ENCODE data around the gene NEXN. TPM values are rescaled to one million over a fixed set of nuclear protein-coding genes. Genes with fewer than 3 reads are reported as not detected.

NEXN gene
- polyA plus RNA-seq, 1 experiment: 7.8 TPM

DNA sequence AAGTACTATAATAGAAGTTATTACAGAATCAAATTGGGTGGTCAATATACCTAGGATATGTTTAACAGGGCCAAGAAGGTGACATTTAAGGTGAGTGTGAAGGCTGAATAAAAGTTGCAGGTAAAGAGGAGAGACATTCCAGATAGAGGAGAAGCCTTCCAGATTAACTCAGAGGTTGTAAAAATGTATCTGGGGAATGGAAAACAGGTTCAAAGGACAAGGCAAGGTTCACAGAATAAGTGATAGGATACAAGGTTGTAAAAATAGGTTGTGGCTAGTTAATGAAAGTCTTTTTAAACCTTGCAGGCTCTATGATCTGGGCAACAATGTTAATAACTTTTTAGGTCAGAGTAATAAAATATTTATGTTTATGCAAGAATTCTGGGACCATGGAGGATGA, 50.2 kb downstream of the NEXN start:
- TF ChIP-seq, protein P1, sequence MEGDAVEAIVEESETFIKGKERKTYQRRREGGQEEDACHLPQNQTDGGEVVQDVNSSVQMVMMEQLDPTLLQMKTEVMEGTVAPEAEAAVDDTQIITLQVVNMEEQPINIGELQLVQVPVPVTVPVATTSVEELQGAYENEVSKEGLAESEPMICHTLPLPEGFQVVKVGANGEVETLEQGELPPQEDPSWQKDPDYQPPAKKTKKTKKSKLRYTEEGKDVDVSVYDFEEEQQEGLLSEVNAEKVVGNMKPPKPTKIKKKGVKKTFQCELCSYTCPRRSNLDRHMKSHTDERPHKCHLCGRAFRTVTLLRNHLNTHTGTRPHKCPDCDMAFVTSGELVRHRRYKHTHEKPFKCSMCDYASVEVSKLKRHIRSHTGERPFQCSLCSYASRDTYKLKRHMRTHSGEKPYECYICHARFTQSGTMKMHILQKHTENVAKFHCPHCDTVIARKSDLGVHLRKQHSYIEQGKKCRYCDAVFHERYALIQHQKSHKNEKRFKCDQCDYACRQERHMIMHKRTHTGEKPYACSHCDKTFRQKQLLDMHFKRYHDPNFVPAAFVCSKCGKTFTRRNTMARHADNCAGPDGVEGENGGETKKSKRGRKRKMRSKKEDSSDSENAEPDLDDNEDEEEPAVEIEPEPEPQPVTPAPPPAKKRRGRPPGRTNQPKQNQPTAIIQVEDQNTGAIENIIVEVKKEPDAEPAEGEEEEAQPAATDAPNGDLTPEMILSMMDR (IDR thresholded peaks at IDR 0.05; ENCODE audit: insufficient read depth, low read depth, low read length): no peak
- Histone ChIP-seq H3K4me3 (ENCODE audit: low read depth, low read length) (no peak overlapping the region), H3K36me3 (ENCODE audit: control insufficient read depth, insufficient read depth, low read length) (peaks cover 10% of the 10 kb centered on the region), H3K27me3 (ENCODE audit: control insufficient read depth, insufficient read depth, low read length) (no peaks in the 10 kb centered on the region)
- CTCF ChIA-PET: no interaction called here
- POLR2A ChIA-PET: no interaction called here
- no peak for DNase-seq (ENCODE audit: low read depth)

DNA sequence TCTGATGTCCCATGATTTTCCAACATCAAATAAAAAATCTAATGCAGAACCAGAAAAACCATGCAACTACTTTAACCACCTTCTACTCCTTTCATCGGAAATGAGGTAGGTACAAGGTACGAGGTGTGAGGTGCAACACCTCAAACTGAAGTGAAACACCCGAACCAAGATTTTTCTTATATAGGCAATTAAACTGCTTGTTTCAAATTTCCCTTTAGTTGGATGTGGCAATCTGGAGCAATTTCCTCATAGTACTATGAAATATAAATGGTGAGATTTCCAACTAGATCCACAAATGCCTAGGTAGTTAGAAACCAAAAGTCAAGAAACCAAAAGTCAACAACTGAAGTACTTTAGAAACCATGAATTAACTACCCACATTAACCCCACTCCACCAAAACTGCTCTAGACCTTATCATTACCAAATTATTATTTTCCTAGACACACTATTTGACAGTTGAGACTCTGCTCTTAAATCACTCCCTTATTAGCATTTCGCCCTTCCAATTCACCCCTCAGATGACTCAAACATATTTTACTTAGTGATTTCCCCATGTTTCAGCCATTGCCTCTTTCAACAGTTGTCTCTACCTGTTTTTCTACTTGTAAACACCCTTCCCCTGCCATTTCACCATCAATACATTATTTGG, 52.6 kb downstream of the NEXN start:
- Histone ChIP-seq H3K27me3 (ENCODE audit: control insufficient read depth, insufficient read depth, low read length) (no peaks in the 10 kb centered on the region), H3K4me3 (ENCODE audit: low read depth, low read length) (no peak overlapping the region), H3K36me3 (ENCODE audit: control insufficient read depth, insufficient read depth, low read length) (peaks cover 5% of the 10 kb centered on the region)
- TF ChIP-seq, protein P1 (IDR thresholded peaks at IDR 0.05; ENCODE audit: insufficient read depth, low read depth, low read length): no peak
- DNase-seq (ENCODE audit: low read depth): no peak
- CTCF ChIA-PET: no interaction called here
- POLR2A ChIA-PET: no interaction called here

DNA sequence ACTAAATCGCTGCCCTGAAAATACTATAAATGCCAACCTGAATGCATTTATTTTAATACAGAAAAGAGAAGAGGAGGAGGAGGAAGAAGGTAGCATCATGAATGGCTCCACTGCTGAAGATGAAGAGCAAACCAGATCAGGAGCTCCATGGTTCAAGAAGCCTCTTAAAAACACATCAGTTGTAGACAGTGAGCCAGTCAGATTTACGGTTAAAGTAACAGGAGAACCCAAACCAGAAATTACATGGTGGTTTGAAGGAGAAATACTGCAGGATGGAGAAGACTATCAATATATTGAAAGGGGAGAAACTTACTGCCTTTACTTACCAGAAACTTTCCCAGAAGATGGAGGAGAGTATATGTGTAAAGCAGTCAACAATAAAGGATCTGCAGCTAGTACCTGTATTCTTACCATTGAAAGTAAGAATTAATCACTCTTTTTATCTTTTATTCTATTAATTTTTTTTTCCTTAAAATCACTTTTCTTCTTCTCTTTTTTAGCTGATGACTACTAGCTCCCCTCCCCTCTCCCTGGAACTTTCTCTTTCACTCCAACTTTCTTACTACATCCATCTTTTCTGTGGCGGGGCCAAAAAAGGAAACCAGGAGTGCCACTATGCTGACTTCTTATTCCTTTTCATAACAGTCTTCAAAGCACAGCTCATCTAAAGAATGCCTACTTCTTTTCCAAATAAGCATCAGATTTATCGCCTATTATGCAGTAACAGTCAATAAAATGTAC, 54.1 kb downstream of the NEXN start:
- ChIA-PET CTCF (interaction anchor here (0.7 kb wide), 1 partner anchor 13 kb away, joined by 3 read pairs; no protein-coding TSS in a partner anchor), POLR2A (interaction anchor here (0.7 kb wide), 1 partner anchor 15 kb away, joined by 3 read pairs; no protein-coding TSS in a partner anchor)
- DNase-seq (ENCODE audit: low read depth): no peak
- Histone ChIP-seq H3K36me3 (ENCODE audit: control insufficient read depth, insufficient read depth, low read length) (peaks cover 10% of the 10 kb centered on the region), H3K4me3 (ENCODE audit: low read depth, low read length) (no peak overlapping the region), H3K27me3 (ENCODE audit: control insufficient read depth, insufficient read depth, low read length) (no peaks in the 10 kb centered on the region)
- TF ChIP-seq, protein P1 (IDR thresholded peaks at IDR 0.05; ENCODE audit: insufficient read depth, low read depth, low read length): no peak

DNA sequence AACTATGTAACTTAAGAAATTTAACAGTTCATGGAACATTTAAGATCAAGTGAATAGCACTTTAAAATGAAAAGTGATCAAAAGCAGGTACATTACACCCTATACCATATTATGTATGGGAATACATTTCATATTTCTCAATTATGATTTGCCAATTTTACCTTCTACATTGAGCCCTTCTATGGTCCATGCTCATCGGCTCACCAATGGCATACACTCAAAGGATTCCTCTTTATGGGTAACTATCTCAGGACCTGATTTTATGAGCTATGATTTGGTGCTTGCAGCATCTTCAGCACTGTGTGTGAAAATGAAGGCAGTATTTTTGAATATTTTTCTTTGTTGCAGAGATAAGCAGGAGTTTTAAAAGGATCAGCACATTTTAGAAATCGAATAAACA, 56.9 kb downstream of the NEXN start:
- POLR2A ChIA-PET: no interaction called here
- CTCF ChIA-PET: no interaction called here
- no peak overlapping the region for H3K4me3 ChIP-seq (ENCODE audit: low read depth, low read length)
- H3K36me3 ChIP-seq (ENCODE audit: control insufficient read depth, insufficient read depth, low read length): peaks cover 10% of the 10 kb centered on the region
- DNase-seq (ENCODE audit: low read depth): no peak
- H3K27me3 ChIP-seq (ENCODE audit: control insufficient read depth, insufficient read depth, low read length): no peaks in the 10 kb centered on the region
- TF ChIP-seq, protein P1 (IDR thresholded peaks at IDR 0.05; ENCODE audit: insufficient read depth, low read depth, low read length): no peak

DNA sequence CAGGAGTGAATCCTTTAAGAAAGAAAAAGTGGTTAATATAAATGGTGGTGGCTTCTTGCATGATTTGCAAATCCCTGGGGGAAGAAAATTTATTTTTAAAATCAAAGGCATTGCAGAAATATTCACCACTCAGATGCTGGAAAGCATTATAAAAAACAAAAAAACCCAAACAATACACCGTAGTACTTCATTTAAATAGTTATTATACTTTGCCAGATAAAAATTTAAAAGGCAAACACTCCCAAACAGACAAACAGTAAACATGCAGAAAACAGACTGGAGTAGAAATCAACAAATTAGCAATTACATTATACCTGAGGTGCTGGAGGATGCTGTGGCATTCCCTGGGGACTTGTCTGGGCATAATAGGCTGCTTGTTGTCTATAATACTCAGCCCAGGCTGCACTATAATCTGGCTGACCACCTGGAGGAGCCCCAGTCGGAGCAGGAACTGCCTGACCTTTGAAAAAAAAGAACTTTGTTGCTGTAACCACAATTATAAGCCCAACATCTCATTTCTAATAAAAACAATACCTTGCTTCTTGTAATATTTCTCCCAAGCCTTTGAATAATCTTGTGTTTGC, 60.5 kb downstream of the NEXN start:
- Histone ChIP-seq H3K4me3 (ENCODE audit: low read depth, low read length) (no peak overlapping the region), H3K36me3 (ENCODE audit: control insufficient read depth, insufficient read depth, low read length) (peaks cover 8% of the 10 kb centered on the region), H3K27me3 (ENCODE audit: control insufficient read depth, insufficient read depth, low read length) (no peaks in the 10 kb centered on the region)
- DNase-seq (ENCODE audit: low read depth): no peak
- TF ChIP-seq, protein P1 (IDR thresholded peaks at IDR 0.05; ENCODE audit: insufficient read depth, low read depth, low read length): peak; percentile 45
- ChIA-PET POLR2A (no interaction called here), CTCF (no interaction called here)
